HepG2 (cell line): ENCODE data around the gene ATP1A2. TPM values are rescaled to one million over a fixed set of nuclear protein-coding genes. Genes with fewer than 3 reads are reported as not detected.

Source experiments
- CC2D1A ChIP-seq: sonication (generic); formaldehyde crosslinking; IDR thresholded peaks from 2 replicates; pipeline ENCODE4 v1.8.1; 2023; ENCODE audit warnings: mild to moderate bottlenecking, missing genetic modification reagents
- CCAR2 ChIP-seq: fragments of 200-400 bp; formaldehyde crosslinking; optimal IDR thresholded peaks from 2 replicates; pipeline ENCODE3; 2018; ENCODE audit warnings: low read depth, mild to moderate bottlenecking, low read length, moderate library complexity
- GATAD2A ChIP-seq: IDR thresholded peaks from 2 replicates; pipeline ENCODE4 v1.6.1; 2016
- HDAC1 ChIP-seq: sonication (generic); formaldehyde crosslinking; IDR thresholded peaks from 2 replicates; pipeline ENCODE4 v1.5.1; 2020; ENCODE audit warnings: mild to moderate bottlenecking, missing genetic modification reagents
- HOXA5 ChIP-seq: sonication (generic); formaldehyde crosslinking; IDR thresholded peaks from 2 replicates; pipeline ENCODE4 v1.4.0; 2020; ENCODE audit warnings: missing genetic modification reagents
- MIER2 ChIP-seq: IDR thresholded peaks from 2 replicates; pipeline ENCODE4 v1.6.1; 2016; ENCODE audit warnings: missing biosample characterization, missing genetic modification reagents
- NPAS2 ChIP-seq: sonication (generic); formaldehyde crosslinking; IDR thresholded peaks from 2 replicates; pipeline ENCODE4 v1.8.0; 2022; ENCODE audit warnings: mild to moderate bottlenecking, missing genetic modification reagents, borderline replicate concordance
- RFXANK ChIP-seq: IDR thresholded peaks from 2 replicates; pipeline ENCODE4 v1.6.1; 2016
- SIX4 ChIP-seq: sonication (generic); formaldehyde crosslinking; IDR thresholded peaks from 2 replicates; pipeline ENCODE4 v1.4.0; 2020; ENCODE audit warnings: missing genetic modification reagents
- XBP1 ChIP-seq: sonication (generic); formaldehyde crosslinking; IDR thresholded peaks from 2 replicates; pipeline ENCODE4 v1.5.0; 2020; ENCODE audit warnings: missing genetic modification reagents
- ZBTB3 ChIP-seq: sonication (generic); formaldehyde crosslinking; IDR thresholded peaks from 2 replicates; pipeline ENCODE4 v1.4.0; 2020; ENCODE audit warnings: low read depth, mild to moderate bottlenecking, moderate library complexity, missing genetic modification reagents, borderline replicate concordance
- ZNF101 ChIP-seq: sonication (generic); formaldehyde crosslinking; IDR thresholded peaks from 2 replicates; pipeline ENCODE4 v1.4.0; 2020; ENCODE audit warnings: mild to moderate bottlenecking, low read depth, missing genetic modification reagents, borderline replicate concordance
- ZNF205 ChIP-seq: IDR thresholded peaks from 2 replicates; pipeline ENCODE4 v1.6.1; 2018; ENCODE audit warnings: missing biosample characterization, missing genetic modification reagents
- ZNF331 ChIP-seq: sonication (generic); formaldehyde crosslinking; IDR thresholded peaks from 2 replicates; pipeline ENCODE4 v1.4.0; 2020; ENCODE audit warnings: missing genetic modification reagents
- ZNF772 ChIP-seq: sonication (generic); formaldehyde crosslinking; IDR thresholded peaks from 2 replicates; pipeline ENCODE4 v1.5.0; 2020; ENCODE audit warnings: mild to moderate bottlenecking, missing genetic modification reagents
- ZNF775 ChIP-seq: sonication (generic); formaldehyde crosslinking; IDR thresholded peaks from 2 replicates; pipeline ENCODE4 v1.4.0; 2020; ENCODE audit warnings: missing genetic modification reagents, mild to moderate bottlenecking, moderate library complexity, borderline replicate concordance
- ZNF841 ChIP-seq: sonication (generic); formaldehyde crosslinking; IDR thresholded peaks from 2 replicates; pipeline ENCODE4 v1.8.1; 2023; ENCODE audit warnings: missing genetic modification reagents, borderline replicate concordance
- ZSCAN22 ChIP-seq: sonication (generic); formaldehyde crosslinking; IDR thresholded peaks from 2 replicates; pipeline ENCODE4 v1.4.0; 2020; ENCODE audit warnings: mild to moderate bottlenecking, missing genetic modification reagents
- polyA plus RNA-seq, 8 experiments: library from polyadenylated mRNA; depleted of rRNA in 3 of 8; stranded (reverse) in 7 of 8; unstranded in 1 of 8; fragments of >200 nt; fragmentation: Illumina TruSeq in 4 of 8; extraction: Trizol in 4 of 8; gene quantifications; 2 replicates each; pipeline versions ENCODE4 v1.2.1 to v1.2.3, GENCODE V29; 2011 to 2016; ENCODE audit warnings: low read depth in 4 of 8, missing spikeins in 1 of 8, mixed read lengths in 1 of 8; ENCODE audit not compliant: insufficient read depth in 1 of 8
- total RNA-seq, 5 experiments: library from RNA; depleted of rRNA; stranded (reverse); fragments of >200 nt; fragmentation: Illumina TruSeq; extraction: Trizol; gene quantifications; 2 replicates each; pipeline ENCODE4 v1.2.3, GENCODE V29; 2016; ENCODE audit warnings: low read depth in 1 of 5
- TF ChIP-seq, protein P1 (sequence below): fragments of 450-650 bp; IDR thresholded peaks from 2 replicates; pipeline ENCODE4 v1.6.1; 2017; ENCODE audit warnings: mild to moderate bottlenecking
- TF ChIP-seq, protein P2 (sequence below): sonication (generic); formaldehyde crosslinking; IDR thresholded peaks from 2 replicates; pipeline ENCODE4 v1.4.0; 2020; ENCODE audit warnings: missing genetic modification reagents
- TF ChIP-seq, protein P3 (sequence below): sonication (generic); formaldehyde crosslinking; IDR thresholded peaks from 2 replicates; pipeline ENCODE4 v1.4.0; 2020; ENCODE audit warnings: missing genetic modification reagents, borderline replicate concordance
- TF ChIP-seq, protein P4 (sequence below): sonication (generic); formaldehyde crosslinking; IDR thresholded peaks from 2 replicates; pipeline ENCODE4 v1.5.0; 2020; ENCODE audit warnings: mild to moderate bottlenecking, missing genetic modification reagents, moderate library complexity

Gene ATP1A2
- total and polyA plus RNA-seq, 2 of the 13 experiments (the other 11 are each of a cell fraction or from before 2014, with no cell fraction given): 0.16 TPM; not detected in 1

DNA sequence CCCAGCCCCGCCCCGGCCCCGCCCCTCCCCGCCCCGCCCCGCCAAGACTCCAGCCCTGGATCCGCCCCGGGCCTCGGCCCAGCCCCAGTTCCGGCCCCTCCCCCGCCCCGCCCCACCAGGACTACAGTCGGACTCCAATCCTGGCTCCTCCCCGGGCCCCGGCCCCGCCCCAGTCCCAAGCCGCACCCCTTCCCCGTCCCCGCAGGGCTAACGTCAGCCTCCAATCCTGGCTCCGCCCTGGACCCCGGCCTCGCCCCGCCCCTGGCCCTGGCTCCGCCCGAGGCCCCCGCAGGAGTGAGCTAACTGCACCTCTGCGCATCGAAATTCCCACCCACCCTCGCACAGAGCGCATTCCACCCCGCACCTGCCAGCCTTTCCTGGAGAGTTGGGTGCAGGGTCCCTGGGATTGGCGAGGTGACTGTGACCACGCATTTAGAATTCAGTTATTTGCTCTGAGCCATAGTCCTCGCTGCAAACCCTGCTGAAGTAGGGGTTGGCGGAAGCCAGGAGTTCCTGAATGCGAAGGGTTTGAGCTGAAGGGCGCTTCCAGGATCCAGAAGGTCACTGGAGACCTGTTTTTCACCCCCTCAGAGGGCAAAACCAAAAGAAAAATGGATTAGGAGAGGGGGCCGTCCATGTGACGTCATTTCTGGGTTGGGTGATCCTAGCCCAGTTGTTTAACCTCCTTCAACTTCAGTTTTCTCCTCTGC, 16.6 kb upstream of the ATP1A2 start (continued):
- TF ChIP-seq, protein P1, sequence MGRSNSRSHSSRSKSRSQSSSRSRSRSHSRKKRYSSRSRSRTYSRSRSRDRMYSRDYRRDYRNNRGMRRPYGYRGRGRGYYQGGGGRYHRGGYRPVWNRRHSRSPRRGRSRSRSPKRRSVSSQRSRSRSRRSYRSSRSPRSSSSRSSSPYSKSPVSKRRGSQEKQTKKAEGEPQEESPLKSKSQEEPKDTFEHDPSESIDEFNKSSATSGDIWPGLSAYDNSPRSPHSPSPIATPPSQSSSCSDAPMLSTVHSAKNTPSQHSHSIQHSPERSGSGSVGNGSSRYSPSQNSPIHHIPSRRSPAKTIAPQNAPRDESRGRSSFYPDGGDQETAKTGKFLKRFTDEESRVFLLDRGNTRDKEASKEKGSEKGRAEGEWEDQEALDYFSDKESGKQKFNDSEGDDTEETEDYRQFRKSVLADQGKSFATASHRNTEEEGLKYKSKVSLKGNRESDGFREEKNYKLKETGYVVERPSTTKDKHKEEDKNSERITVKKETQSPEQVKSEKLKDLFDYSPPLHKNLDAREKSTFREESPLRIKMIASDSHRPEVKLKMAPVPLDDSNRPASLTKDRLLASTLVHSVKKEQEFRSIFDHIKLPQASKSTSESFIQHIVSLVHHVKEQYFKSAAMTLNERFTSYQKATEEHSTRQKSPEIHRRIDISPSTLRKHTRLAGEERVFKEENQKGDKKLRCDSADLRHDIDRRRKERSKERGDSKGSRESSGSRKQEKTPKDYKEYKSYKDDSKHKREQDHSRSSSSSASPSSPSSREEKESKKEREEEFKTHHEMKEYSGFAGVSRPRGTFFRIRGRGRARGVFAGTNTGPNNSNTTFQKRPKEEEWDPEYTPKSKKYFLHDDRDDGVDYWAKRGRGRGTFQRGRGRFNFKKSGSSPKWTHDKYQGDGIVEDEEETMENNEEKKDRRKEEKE: no peak
- no peak for TF ChIP-seq CCAR2
- no peak for TF ChIP-seq XBP1 (CRISPR knock-in tag)
- TF ChIP-seq ZNF772: 0 out of 2 replicates have a peak, but pooled peaks have one; percentile 19
- no peak for TF ChIP-seq ZBTB3
- TF ChIP-seq ZNF331 (CRISPR knock-in tag): no peak
- TF ChIP-seq, protein P2, sequence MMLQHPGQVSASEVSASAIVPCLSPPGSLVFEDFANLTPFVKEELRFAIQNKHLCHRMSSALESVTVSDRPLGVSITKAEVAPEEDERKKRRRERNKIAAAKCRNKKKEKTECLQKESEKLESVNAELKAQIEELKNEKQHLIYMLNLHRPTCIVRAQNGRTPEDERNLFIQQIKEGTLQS (CRISPR knock-in tag): no peak
- no peak for TF ChIP-seq CC2D1A (CRISPR knock-in tag)
- TF ChIP-seq ZSCAN22 (CRISPR knock-in tag): no peak
- TF ChIP-seq NPAS2 (CRISPR knock-in tag): no peak
- TF ChIP-seq ZNF841: no peak
- no peak for TF ChIP-seq ZNF101 (CRISPR knock-in tag)
- no peak for TF ChIP-seq RFXANK (CRISPR knock-in tag)
- TF ChIP-seq, protein P3, sequence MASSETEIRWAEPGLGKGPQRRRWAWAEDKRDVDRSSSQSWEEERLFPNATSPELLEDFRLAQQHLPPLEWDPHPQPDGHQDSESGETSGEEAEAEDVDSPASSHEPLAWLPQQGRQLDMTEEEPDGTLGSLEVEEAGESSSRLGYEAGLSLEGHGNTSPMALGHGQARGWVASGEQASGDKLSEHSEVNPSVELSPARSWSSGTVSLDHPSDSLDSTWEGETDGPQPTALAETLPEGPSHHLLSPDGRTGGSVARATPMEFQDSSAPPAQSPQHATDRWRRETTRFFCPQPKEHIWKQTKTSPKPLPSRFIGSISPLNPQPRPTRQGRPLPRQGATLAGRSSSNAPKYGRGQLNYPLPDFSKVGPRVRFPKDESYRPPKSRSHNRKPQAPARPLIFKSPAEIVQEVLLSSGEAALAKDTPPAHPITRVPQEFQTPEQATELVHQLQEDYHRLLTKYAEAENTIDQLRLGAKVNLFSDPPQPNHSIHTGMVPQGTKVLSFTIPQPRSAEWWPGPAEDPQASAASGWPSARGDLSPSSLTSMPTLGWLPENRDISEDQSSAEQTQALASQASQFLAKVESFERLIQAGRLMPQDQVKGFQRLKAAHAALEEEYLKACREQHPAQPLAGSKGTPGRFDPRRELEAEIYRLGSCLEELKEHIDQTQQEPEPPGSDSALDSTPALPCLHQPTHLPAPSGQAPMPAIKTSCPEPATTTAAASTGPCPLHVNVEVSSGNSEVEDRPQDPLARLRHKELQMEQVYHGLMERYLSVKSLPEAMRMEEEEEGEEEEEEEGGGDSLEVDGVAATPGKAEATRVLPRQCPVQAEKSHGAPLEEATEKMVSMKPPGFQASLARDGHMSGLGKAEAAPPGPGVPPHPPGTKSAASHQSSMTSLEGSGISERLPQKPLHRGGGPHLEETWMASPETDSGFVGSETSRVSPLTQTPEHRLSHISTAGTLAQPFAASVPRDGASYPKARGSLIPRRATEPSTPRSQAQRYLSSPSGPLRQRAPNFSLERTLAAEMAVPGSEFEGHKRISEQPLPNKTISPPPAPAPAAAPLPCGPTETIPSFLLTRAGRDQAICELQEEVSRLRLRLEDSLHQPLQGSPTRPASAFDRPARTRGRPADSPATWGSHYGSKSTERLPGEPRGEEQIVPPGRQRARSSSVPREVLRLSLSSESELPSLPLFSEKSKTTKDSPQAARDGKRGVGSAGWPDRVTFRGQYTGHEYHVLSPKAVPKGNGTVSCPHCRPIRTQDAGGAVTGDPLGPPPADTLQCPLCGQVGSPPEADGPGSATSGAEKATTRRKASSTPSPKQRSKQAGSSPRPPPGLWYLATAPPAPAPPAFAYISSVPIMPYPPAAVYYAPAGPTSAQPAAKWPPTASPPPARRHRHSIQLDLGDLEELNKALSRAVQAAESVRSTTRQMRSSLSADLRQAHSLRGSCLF: no peak
- TF ChIP-seq MIER2 (CRISPR knock-in tag): no peak
- TF ChIP-seq SIX4: no peak
- TF ChIP-seq ZNF775 (CRISPR knock-in tag): no peak
- TF ChIP-seq HDAC1: no peak
- TF ChIP-seq HOXA5 (CRISPR knock-in tag): no peak
- TF ChIP-seq ZNF205 (CRISPR knock-in tag): 0 out of 2 replicates have a peak, but pooled peaks have one; percentile 29
- no peak for TF ChIP-seq GATAD2A (CRISPR knock-in tag)
- TF ChIP-seq, protein P4, sequence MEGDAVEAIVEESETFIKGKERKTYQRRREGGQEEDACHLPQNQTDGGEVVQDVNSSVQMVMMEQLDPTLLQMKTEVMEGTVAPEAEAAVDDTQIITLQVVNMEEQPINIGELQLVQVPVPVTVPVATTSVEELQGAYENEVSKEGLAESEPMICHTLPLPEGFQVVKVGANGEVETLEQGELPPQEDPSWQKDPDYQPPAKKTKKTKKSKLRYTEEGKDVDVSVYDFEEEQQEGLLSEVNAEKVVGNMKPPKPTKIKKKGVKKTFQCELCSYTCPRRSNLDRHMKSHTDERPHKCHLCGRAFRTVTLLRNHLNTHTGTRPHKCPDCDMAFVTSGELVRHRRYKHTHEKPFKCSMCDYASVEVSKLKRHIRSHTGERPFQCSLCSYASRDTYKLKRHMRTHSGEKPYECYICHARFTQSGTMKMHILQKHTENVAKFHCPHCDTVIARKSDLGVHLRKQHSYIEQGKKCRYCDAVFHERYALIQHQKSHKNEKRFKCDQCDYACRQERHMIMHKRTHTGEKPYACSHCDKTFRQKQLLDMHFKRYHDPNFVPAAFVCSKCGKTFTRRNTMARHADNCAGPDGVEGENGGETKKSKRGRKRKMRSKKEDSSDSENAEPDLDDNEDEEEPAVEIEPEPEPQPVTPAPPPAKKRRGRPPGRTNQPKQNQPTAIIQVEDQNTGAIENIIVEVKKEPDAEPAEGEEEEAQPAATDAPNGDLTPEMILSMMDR: peak; percentile 10; the same call in 1 of the 2 replicates
